Activated T-cell treated with anti-CD3 and anti-CD28 coated beads, Interleukin-2, amount 50 U/mL, for 24 hours (primary cell): ENCODE data around the gene RGR.
A peak's percentile ranks its signal among the peaks of the same experiment; 100 is the strongest.
"Not testable (repeated sequence)": the region's sequence is repeated elsewhere in the genome, so short reads cannot be mapped to it uniquely, and the experiment has no call there.

Source experiments
- DNase-seq: peaks from one replicate; pipeline ENCODE4 v3.0.0-alpha.2; 2020
- H3K27ac Mint-ChIP-seq: 2 replicates; pipeline ENCODE4 v1.8.0; 2020; ENCODE audit warnings: mild to moderate bottlenecking, mixed read lengths
- H3K27me3 Mint-ChIP-seq: 2 replicates; pipeline ENCODE4 v1.8.0; 2020; ENCODE audit warnings: mixed read lengths
- H3K36me3 Mint-ChIP-seq: 2 replicates; pipeline ENCODE4 v1.8.0; 2020; ENCODE audit warnings: low read depth, mixed read lengths
- H3K4me1 Mint-ChIP-seq: 2 replicates; pipeline ENCODE4 v1.8.0; 2020; ENCODE audit warnings: low read depth, mixed read lengths
- H3K4me3 Mint-ChIP-seq: 2 replicates; pipeline ENCODE4 v1.8.0; 2020; ENCODE audit warnings: mild to moderate bottlenecking, moderate library complexity, mixed read lengths
- H3K9me3 Mint-ChIP-seq: 2 replicates; pipeline ENCODE4 v1.8.0; 2020; ENCODE audit warnings: mixed read lengths

The RGR gene

GRCh38 chr10:84261236-84261915 lies 16.5 kb downstream of the RGR start:
- no peaks in the 10 kb centered on the region for H3K9me3 Mint-ChIP-seq
- no peak for DNase-seq
- H3K27me3 Mint-ChIP-seq, result peaks cover 40% of the 10 kb centered on the region
- H3K4me3 Mint-ChIP-seq, result no peak overlapping the region
- no peaks in the 10 kb centered on the region for H3K36me3 Mint-ChIP-seq
- no peak overlapping the region for H3K27ac Mint-ChIP-seq
- H3K4me1 Mint-ChIP-seq, result peaks cover 15% of the 10 kb centered on the region

GRCh38 chr10:84262190-84262956 lies 17.5 kb downstream of the RGR start:
- DNase-seq, result no peak
- H3K27me3 Mint-ChIP-seq, result peaks cover 34% of the 10 kb centered on the region
- no peaks in the 10 kb centered on the region for H3K36me3 Mint-ChIP-seq
- peaks cover 12% of the 10 kb centered on the region for H3K4me1 Mint-ChIP-seq
- no peak overlapping the region for H3K4me3 Mint-ChIP-seq
- no peak overlapping the region for H3K27ac Mint-ChIP-seq
- H3K9me3 Mint-ChIP-seq, result no peaks in the 10 kb centered on the region

GRCh38 chr10:84263716-84264115 lies 18.9 kb downstream of the RGR start:
- Mint-ChIP-seq H3K36me3 (no peaks in the 10 kb centered on the region), H3K27me3 (peaks cover 31% of the 10 kb centered on the region), H3K27ac (no peak overlapping the region), H3K4me3 (no peak overlapping the region), H3K9me3 (no peaks in the 10 kb centered on the region), H3K4me1 (peaks cover 21% of the 10 kb centered on the region)
- no peak for DNase-seq

- Mint-ChIP-seq H3K4me1 (peaks cover 28% of the 10 kb centered on the region), H3K9me3 (no peaks in the 10 kb centered on the region), H3K36me3 (no peaks in the 10 kb centered on the region), H3K4me3 (no peak overlapping the region), H3K27me3 (peaks cover 29% of the 10 kb centered on the region), H3K27ac (no peak overlapping the region)
- DNase-seq, result peak; percentile 82
These were observed 19.8 kb downstream of the RGR start for GRCh38 chr10:84264611-84265141.

- H3K27me3 Mint-ChIP-seq, result peaks cover 22% of the 10 kb centered on the region
These were observed 20.6 kb downstream of the RGR start for GRCh38 chr10:84265418-84265817.

GRCh38 chr10:84267503-84268126 lies 22.8 kb downstream of the RGR start:
- Mint-ChIP-seq H3K27me3 (peaks cover 18% of the 10 kb centered on the region), H3K27ac (no peak overlapping the region), H3K4me1 (peaks cover 36% of the 10 kb centered on the region), H3K9me3 (no peaks in the 10 kb centered on the region), H3K36me3 (no peaks in the 10 kb centered on the region), H3K4me3 (no peak overlapping the region)
- peak; percentile 84 for DNase-seq

More at GRCh38 chr10:84265418-84265817, 20.6 kb downstream of the RGR start:
- no peak for DNase-seq
- Mint-ChIP-seq H3K4me1 (peaks cover 32% of the 10 kb centered on the region), H3K9me3 (no peaks in the 10 kb centered on the region), H3K4me3 (no peak overlapping the region), H3K27ac (no peak overlapping the region), H3K36me3 (no peaks in the 10 kb centered on the region)

GRCh38 chr10:84269162-84269561 lies 24.3 kb downstream of the RGR start:
- peaks cover 36% of the 10 kb centered on the region for H3K4me1 Mint-ChIP-seq
- H3K36me3 Mint-ChIP-seq, result no peaks in the 10 kb centered on the region
- no peak overlapping the region for H3K4me3 Mint-ChIP-seq
- no peak for DNase-seq
- H3K9me3 Mint-ChIP-seq, result no peaks in the 10 kb centered on the region
- H3K27ac Mint-ChIP-seq, result no peak overlapping the region
- peaks cover 6% of the 10 kb centered on the region for H3K27me3 Mint-ChIP-seq

GRCh38 chr10:84269773-84270172 lies 24.9 kb downstream of the RGR start:
- Mint-ChIP-seq H3K9me3 (no peaks in the 10 kb centered on the region), H3K4me3 (no peak overlapping the region), H3K36me3 (no peaks in the 10 kb centered on the region), H3K27ac (no peak overlapping the region), H3K4me1 (peaks cover 32% of the 10 kb centered on the region), H3K27me3 (peaks cover 3% of the 10 kb centered on the region)
- no peak for DNase-seq

GRCh38 chr10:84270708-84271107 lies 25.9 kb downstream of the RGR start:
- Mint-ChIP-seq H3K27me3 (peaks cover 3% of the 10 kb centered on the region), H3K4me1 (peaks cover 28% of the 10 kb centered on the region), H3K9me3 (no peaks in the 10 kb centered on the region), H3K4me3 (no peak overlapping the region), H3K27ac (no peak overlapping the region), H3K36me3 (no peaks in the 10 kb centered on the region)
- no peak for DNase-seq

GRCh38 chr10:84279876-84280475 lies 35.1 kb downstream of the RGR start:
- not testable (repeated sequence) for H3K4me1 Mint-ChIP-seq, H3K9me3 Mint-ChIP-seq, H3K27ac Mint-ChIP-seq, H3K4me3 Mint-ChIP-seq, DNase-seq, H3K36me3 Mint-ChIP-seq
- H3K27me3 Mint-ChIP-seq, result peaks cover 27% of the 10 kb centered on the region

- no peak for DNase-seq
- no peaks in the 10 kb centered on the region for H3K9me3 Mint-ChIP-seq
- no peaks in the 10 kb centered on the region for H3K4me1 Mint-ChIP-seq
- no peaks in the 10 kb centered on the region for H3K36me3 Mint-ChIP-seq
- no peak overlapping the region for H3K27ac Mint-ChIP-seq
- no peak overlapping the region for H3K4me3 Mint-ChIP-seq
- peaks cover 3% of the 10 kb centered on the region for H3K27me3 Mint-ChIP-seq
These were observed 41.8 kb downstream of the RGR start for GRCh38 chr10:84286695-84287094.

GRCh38 chr10:84288151-84288550 lies 43.3 kb downstream of the RGR start:
- H3K27ac Mint-ChIP-seq, result no peak overlapping the region
- no peak overlapping the region for H3K4me3 Mint-ChIP-seq
- no peaks in the 10 kb centered on the region for H3K9me3 Mint-ChIP-seq
- H3K27me3 Mint-ChIP-seq, result peaks cover 3% of the 10 kb centered on the region
- peaks cover under 1% of the 10 kb centered on the region for H3K4me1 Mint-ChIP-seq
- DNase-seq, result no peak
- H3K36me3 Mint-ChIP-seq, result no peaks in the 10 kb centered on the region

GRCh38 chr10:84289521-84290200 lies 44.8 kb downstream of the RGR start:
- no peaks in the 10 kb centered on the region for H3K9me3 Mint-ChIP-seq
- H3K4me3 Mint-ChIP-seq, result no peak overlapping the region

GRCh38 chr10:84290235-84290634 lies 45.4 kb downstream of the RGR start:
- no peaks in the 10 kb centered on the region for H3K9me3 Mint-ChIP-seq
- no peak for DNase-seq
- peaks cover 21% of the 10 kb centered on the region for H3K4me1 Mint-ChIP-seq
- no peak overlapping the region for H3K27ac Mint-ChIP-seq
- H3K4me3 Mint-ChIP-seq, result no peak overlapping the region
- no peaks in the 10 kb centered on the region for H3K36me3 Mint-ChIP-seq
- H3K27me3 Mint-ChIP-seq, result peaks cover 3% of the 10 kb centered on the region

More at GRCh38 chr10:84289521-84290200, 44.8 kb downstream of the RGR start:
- Mint-ChIP-seq H3K27me3 (peaks cover 3% of the 10 kb centered on the region), H3K36me3 (no peaks in the 10 kb centered on the region), H3K27ac (no peak overlapping the region), H3K4me1 (peaks cover 15% of the 10 kb centered on the region)
- no peak for DNase-seq
